Skin of body (tissue), 2 donors: ENCODE data around the gene DZIP3. TPM values are rescaled to one million over a fixed set of nuclear protein-coding genes. Genes with fewer than 3 reads are reported as not detected.
"Not testable (repeated sequence)": the region's sequence is repeated elsewhere in the genome, so short reads cannot be mapped to it uniquely, and the experiment has no call there.

ENCODE experiments used
- DNase-seq: peaks from one replicate; lab custom pipeline; 2025; lab: John Stamatoyannopoulos, UW
- total RNA-seq: library from RNA; depleted of rRNA; stranded (reverse); fragments of >200 nt; gene quantifications from one replicate; pipeline ENCODE4 v1.2.3, GENCODE V29; 2014

The DZIP3 gene
- total RNA-seq, 1 donor from 2014 or later = 12.8 TPM

- no peak for DNase-seq
Observed at GRCh38 chr3:108598375-108598774, 8.9 kb downstream of the DZIP3 start.

- no peak for DNase-seq
Observed at GRCh38 chr3:108599677-108600409, 10.3 kb downstream of the DZIP3 start.

GRCh38 chr3:108602249-108602934 is 12.9 kb downstream of the DZIP3 start:
- DNase-seq = no peak

- no peak for DNase-seq
Observed at GRCh38 chr3:108602935-108603294, 13.4 kb downstream of the DZIP3 start.

- no peak for DNase-seq
Observed at GRCh38 chr3:108603691-108604090, 14.2 kb downstream of the DZIP3 start.

GRCh38 chr3:108605028-108605427 is 15.5 kb downstream of the DZIP3 start:
- DNase-seq = no peak

GRCh38 chr3:108605491-108605890 is 16.0 kb downstream of the DZIP3 start:
- DNase-seq = no peak

- no peak for DNase-seq
Observed at GRCh38 chr3:108608750-108609149, 19.2 kb downstream of the DZIP3 start.

- DNase-seq = no peak
Observed at GRCh38 chr3:108610651-108611050, 21.1 kb downstream of the DZIP3 start.

- DNase-seq = not testable (repeated sequence)
Observed at GRCh38 chr3:108616090-108616489, 26.6 kb downstream of the DZIP3 start.

- no peak for DNase-seq
Observed at GRCh38 chr3:108620250-108620649, 30.7 kb downstream of the DZIP3 start.

GRCh38 chr3:108623504-108623903 is 34.0 kb downstream of the DZIP3 start:
- DNase-seq = no peak

GRCh38 chr3:108629974-108630373 is 40.5 kb downstream of the DZIP3 start:
- DNase-seq = no peak

- DNase-seq = no peak
Observed at GRCh38 chr3:108642526-108642925, 53.0 kb downstream of the DZIP3 start.

- no peak for DNase-seq
Observed at GRCh38 chr3:108645364-108645763, 55.8 kb downstream of the DZIP3 start.

GRCh38 chr3:108655664-108656063 is 66.1 kb downstream of the DZIP3 start:
- not testable (repeated sequence) for DNase-seq

- no peak for DNase-seq
Observed at GRCh38 chr3:108661699-108662098, 72.2 kb downstream of the DZIP3 start.

- DNase-seq = peak; percentile 80
Observed at GRCh38 chr3:108662142-108662738, 72.7 kb downstream of the DZIP3 start.

GRCh38 chr3:108664266-108664665 is 74.7 kb downstream of the DZIP3 start:
- no peak for DNase-seq

- no peak for DNase-seq
Observed at GRCh38 chr3:108667312-108667711, 77.8 kb downstream of the DZIP3 start.

GRCh38 chr3:108669208-108669607 is 79.7 kb downstream of the DZIP3 start:
- no peak for DNase-seq

GRCh38 chr3:108672701-108673100 is 83.2 kb downstream of the DZIP3 start:
- DNase-seq = no peak
